Upper lobe of right lung (tissue), 1 donor: ENCODE results near the gene DGKH. TPM values are rescaled to one million over a fixed set of nuclear protein-coding genes. Genes with fewer than 3 reads are reported as not detected.

Experiments used
- ATAC-seq: fragments of 200-7000 bp; cut with Tn5 transposase; one replicate; pipeline ENCODE4 v1.9.1; 2020; ENCODE audit warnings: mild to moderate bottlenecking, moderate library complexity
- DNase-seq: peaks from one replicate; pipeline ENCODE4 v3.0.0-alpha.2; 2020
- H3K27ac ChIP-seq: fragments of 200-600 bp; one replicate; pipeline ENCODE4 v1.8.0; 2022
- H3K27me3 ChIP-seq: fragments of 200-600 bp; one replicate; pipeline ENCODE4 v1.8.0; 2022; ENCODE audit warnings: mild to moderate bottlenecking
- H3K36me3 ChIP-seq: fragments of 200-600 bp; one replicate; pipeline ENCODE4 v1.8.0; 2022
- H3K4me1 ChIP-seq: fragments of 200-600 bp; one replicate; pipeline ENCODE4 v1.8.0; 2022
- H3K4me3 ChIP-seq: fragments of 200-600 bp; one replicate; pipeline ENCODE4 v1.8.0; 2022; ENCODE audit warnings: mild to moderate bottlenecking
- H3K9me3 ChIP-seq: fragments of 200-600 bp; one replicate; pipeline ENCODE4 v1.8.0; 2022
- intact Hi-C: fragments of 100-400 bp; cut with DNase I; formaldehyde crosslinking; loops from one replicate; pipeline ENCODE4 v1.11.0; 2022
- total RNA-seq: library from RNA; stranded (reverse); fragmentation: NEBNext Ultra II Directional; extraction: Animal tissue kit (Norgen Biotek cat#: 25700); gene quantifications from one replicate; pipeline ENCODE4 v1.2.1, GENCODE V29; 2021
- TF ChIP-seq, protein P1 (sequence below): fragments of 200-600 bp; IDR thresholded peaks from one replicate; pipeline ENCODE4 v1.8.0; 2022; ENCODE audit warnings: antibody characterized with exemption
- donor health status: DM: no; HTN: yes; CAD: no; lungs with severe emphysema.

DGKH gene
- total RNA-seq, 1 donor from 2014 or later, result 21.3 TPM

DNA sequence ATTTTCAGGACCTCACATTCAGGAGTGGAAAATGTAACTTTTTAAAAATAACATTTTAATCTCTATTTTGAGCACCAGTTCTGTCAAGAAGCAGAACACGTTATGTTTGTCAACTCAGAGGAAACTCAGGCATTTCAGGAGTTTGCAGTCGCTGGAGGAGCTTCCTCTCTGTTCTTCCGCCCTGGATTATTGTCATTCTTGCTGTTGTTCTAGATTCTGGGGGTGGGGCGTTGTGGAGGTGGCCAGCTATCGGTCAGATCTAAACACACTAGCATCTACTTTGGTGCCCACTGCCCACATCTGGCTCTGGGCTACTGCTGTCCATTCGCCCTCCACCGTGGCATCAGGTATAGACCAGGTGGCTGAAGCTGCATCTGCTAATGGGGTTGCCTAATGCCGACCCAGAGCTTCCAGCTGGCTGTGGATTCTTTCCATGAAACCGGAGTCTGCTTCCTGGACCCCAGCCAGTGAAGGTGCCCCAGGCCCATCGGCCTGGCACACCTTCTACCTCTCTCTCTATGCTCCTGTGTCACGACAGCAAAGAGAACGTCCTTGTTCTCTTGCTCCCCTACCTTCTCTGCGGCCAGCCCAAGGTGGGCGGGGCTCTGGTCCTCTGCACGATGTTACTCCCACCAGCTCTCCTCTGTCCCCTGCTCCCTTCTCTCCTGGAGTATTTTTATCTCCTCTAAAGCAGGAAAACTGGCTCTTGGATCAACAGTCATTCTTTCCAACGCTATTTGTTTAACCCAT is 36.7 kb upstream of the DGKH start:
- ATAC-seq, result peak; percentile 37
- intact Hi-C loops, result no loop called here
- Histone ChIP-seq H3K9me3 (no peaks in the 10 kb centered on the region), H3K36me3 (no peaks in the 10 kb centered on the region), H3K4me1 (no peaks in the 10 kb centered on the region), H3K27ac (no peak overlapping the region), H3K27me3 (no peaks in the 10 kb centered on the region), H3K4me3 (no peak overlapping the region)
- DNase-seq, result no peak
- TF ChIP-seq, protein P1, sequence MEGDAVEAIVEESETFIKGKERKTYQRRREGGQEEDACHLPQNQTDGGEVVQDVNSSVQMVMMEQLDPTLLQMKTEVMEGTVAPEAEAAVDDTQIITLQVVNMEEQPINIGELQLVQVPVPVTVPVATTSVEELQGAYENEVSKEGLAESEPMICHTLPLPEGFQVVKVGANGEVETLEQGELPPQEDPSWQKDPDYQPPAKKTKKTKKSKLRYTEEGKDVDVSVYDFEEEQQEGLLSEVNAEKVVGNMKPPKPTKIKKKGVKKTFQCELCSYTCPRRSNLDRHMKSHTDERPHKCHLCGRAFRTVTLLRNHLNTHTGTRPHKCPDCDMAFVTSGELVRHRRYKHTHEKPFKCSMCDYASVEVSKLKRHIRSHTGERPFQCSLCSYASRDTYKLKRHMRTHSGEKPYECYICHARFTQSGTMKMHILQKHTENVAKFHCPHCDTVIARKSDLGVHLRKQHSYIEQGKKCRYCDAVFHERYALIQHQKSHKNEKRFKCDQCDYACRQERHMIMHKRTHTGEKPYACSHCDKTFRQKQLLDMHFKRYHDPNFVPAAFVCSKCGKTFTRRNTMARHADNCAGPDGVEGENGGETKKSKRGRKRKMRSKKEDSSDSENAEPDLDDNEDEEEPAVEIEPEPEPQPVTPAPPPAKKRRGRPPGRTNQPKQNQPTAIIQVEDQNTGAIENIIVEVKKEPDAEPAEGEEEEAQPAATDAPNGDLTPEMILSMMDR, result no peak

DNA sequence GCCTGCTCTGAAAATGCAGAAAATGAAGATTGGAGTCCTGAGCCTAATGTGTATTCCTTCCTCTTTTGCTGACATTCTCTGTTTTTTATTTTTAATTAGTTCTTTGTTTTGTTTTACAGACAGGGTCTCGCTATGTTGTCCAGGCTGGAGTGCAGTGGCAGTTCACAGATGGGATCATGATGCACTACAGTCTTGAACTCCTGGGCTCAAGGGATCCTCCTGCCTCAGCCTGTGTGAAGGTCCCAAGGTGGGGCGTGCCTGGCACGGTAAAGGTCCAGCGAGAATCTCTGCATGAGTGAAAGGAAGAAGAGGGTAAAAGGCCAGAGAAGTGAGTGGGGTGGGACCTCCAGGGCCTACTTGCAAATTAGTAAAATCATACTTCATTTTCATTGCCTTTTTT is 34.3 kb upstream of the DGKH start:
- intact Hi-C loops, result no loop called here
- H3K9me3 ChIP-seq, result no peaks in the 10 kb centered on the region
- DNase-seq, result no peak
- TF ChIP-seq, protein P1, result no peak
- no peaks in the 10 kb centered on the region for H3K4me1 ChIP-seq
- no peak overlapping the region for H3K27ac ChIP-seq
- no peaks in the 10 kb centered on the region for H3K27me3 ChIP-seq
- no peak overlapping the region for H3K4me3 ChIP-seq
- no peak for ATAC-seq
- no peaks in the 10 kb centered on the region for H3K36me3 ChIP-seq

GRCh38 chr13:42017264-42017663 is 31.2 kb upstream of the DGKH start:
- H3K36me3 ChIP-seq, result no peaks in the 10 kb centered on the region
- no peak for DNase-seq
- TF ChIP-seq, protein P1, result no peak

DNA sequence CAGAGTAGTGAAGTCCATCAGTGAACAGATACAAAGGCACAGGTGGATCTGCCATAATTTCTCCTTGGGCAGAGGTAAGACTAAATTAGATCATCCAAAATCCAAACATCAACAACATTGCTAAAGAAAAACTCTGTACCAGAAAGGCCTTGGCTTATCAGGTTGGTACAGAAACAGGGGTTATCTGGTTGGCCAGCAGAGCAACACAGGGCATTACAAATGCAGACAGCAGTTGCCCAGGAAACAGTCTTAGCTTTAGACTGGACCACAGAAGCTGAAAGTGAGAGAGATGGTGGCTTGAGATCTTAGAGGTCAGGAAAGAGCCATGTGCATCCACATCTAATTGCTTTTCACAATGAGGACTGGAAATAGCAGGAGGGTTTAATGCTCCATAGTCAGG is 26.6 kb upstream of the DGKH start:
- intact Hi-C loops, result no loop called here
- Histone ChIP-seq H3K9me3 (no peaks in the 10 kb centered on the region), H3K4me1 (no peaks in the 10 kb centered on the region), H3K36me3 (no peaks in the 10 kb centered on the region), H3K27me3 (no peaks in the 10 kb centered on the region), H3K4me3 (no peak overlapping the region), H3K27ac (no peak overlapping the region)
- TF ChIP-seq, protein P1, result no peak
- ATAC-seq (no peak), DNase-seq (no peak)

More at GRCh38 chr13:42017264-42017663, 31.2 kb upstream of the DGKH start:
- H3K27ac ChIP-seq, result no peak overlapping the region
- H3K4me1 ChIP-seq, result no peaks in the 10 kb centered on the region
- intact Hi-C loops, result no loop called here
- H3K27me3 ChIP-seq, result no peaks in the 10 kb centered on the region
- no peak overlapping the region for H3K4me3 ChIP-seq
- H3K9me3 ChIP-seq, result no peaks in the 10 kb centered on the region
- ATAC-seq, result no peak

GRCh38 chr13:42022336-42022735 is 26.1 kb upstream of the DGKH start:
- H3K27me3 ChIP-seq, result no peaks in the 10 kb centered on the region
- TF ChIP-seq, protein P1, result no peak
- no peaks in the 10 kb centered on the region for H3K4me1 ChIP-seq
- DNase-seq, result no peak
- H3K36me3 ChIP-seq, result no peaks in the 10 kb centered on the region
- no peak overlapping the region for H3K4me3 ChIP-seq
- no peak for ATAC-seq
- H3K27ac ChIP-seq, result no peak overlapping the region
- no peaks in the 10 kb centered on the region for H3K9me3 ChIP-seq
- intact Hi-C loops, result no loop called here
